ENCODE results near the gene PEAR1. TPM values are rescaled to one million over a fixed set of nuclear protein-coding genes. Genes with fewer than 3 reads are reported as not detected.

PEAR1 gene
- total RNA-seq, 4 donors from 2014 or later, result 4.3 to 11.2 (median 6.0) TPM

DNA sequence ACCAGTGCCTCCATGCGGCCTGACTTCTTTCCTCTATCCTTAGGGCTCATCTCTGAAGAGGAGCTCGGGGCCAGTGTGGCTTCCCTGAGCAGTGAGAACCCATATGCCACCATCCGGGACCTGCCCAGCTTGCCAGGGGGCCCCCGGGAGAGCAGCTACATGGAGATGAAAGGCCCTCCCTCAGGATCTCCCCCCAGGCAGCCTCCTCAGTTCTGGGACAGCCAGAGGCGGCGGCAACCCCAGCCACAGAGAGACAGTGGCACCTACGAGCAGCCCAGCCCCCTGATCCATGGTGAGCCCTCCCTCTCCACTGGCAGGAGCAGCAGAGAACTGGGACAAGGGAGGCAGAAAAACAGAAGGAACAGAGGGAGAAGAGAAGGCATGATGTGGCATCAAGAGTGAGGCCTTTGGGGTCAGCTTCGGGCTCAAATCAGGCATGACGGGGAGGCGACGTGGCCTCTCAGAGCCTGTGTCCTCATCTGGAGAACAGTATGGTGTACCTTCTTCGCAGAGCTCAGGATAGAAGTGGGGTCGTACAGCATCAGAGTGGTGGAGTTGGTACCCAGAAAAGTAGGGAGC lies 20.4 kb downstream of the PEAR1 start:
- Histone ChIP-seq H3K4me3 (no peak overlapping the region), H3K27ac (no peak overlapping the region), H3K9me3 (no peaks in the 10 kb centered on the region), H3K36me3 (no peaks in the 10 kb centered on the region), H3K27me3 (peaks cover 0 to 16% (median 0%) of the 10 kb centered on the region in 3 donors), H3K4me1 (no peaks in the 10 kb centered on the region)
- ATAC-seq (no peak), DNase-seq (no peak)
- TF ChIP-seq, protein P1, sequence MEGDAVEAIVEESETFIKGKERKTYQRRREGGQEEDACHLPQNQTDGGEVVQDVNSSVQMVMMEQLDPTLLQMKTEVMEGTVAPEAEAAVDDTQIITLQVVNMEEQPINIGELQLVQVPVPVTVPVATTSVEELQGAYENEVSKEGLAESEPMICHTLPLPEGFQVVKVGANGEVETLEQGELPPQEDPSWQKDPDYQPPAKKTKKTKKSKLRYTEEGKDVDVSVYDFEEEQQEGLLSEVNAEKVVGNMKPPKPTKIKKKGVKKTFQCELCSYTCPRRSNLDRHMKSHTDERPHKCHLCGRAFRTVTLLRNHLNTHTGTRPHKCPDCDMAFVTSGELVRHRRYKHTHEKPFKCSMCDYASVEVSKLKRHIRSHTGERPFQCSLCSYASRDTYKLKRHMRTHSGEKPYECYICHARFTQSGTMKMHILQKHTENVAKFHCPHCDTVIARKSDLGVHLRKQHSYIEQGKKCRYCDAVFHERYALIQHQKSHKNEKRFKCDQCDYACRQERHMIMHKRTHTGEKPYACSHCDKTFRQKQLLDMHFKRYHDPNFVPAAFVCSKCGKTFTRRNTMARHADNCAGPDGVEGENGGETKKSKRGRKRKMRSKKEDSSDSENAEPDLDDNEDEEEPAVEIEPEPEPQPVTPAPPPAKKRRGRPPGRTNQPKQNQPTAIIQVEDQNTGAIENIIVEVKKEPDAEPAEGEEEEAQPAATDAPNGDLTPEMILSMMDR (IDR thresholded peaks at IDR 0.05 in 4 of 5, conservative IDR thresholded peaks at IDR 0.05 in 1 of 5), result no peak
- no peak for TF ChIP-seq POLR2A (IDR thresholded peaks at IDR 0.05)
- in situ Hi-C loops (cut with MboI; ENCODE audit: low sequenced_read_pairs in 4 of 4), result no loop called here
- intact Hi-C loops (cut with DNase I; ENCODE audit: low total_unique reads), result loop anchor here (10.0 kb wide), 1 partner anchor 161 kb away; no protein-coding TSS in a partner anchor

DNA sequence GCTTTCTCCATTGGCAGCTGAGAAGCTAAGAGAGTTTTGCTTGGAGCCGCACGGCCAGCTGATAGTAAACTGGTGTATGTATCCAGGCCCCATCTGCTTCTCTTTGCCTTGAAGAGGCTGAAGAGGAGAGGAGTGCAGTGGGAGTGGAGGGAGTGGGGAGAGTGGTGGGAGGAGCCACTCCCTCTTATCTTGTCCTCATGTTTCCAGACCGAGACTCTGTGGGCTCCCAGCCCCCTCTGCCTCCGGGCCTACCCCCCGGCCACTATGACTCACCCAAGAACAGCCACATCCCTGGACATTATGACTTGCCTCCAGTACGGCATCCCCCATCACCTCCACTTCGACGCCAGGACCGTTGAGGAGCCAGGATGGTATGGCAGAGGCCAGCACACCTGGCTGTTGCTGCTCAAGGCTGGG lies 20.9 kb downstream of the PEAR1 start:
- no peak for ATAC-seq
- no peak for DNase-seq
- TF ChIP-seq, protein P1 (IDR thresholded peaks at IDR 0.05 in 4 of 5, conservative IDR thresholded peaks at IDR 0.05 in 1 of 5), result no peak
- TF ChIP-seq POLR2A (IDR thresholded peaks at IDR 0.05), result no peak
- intact Hi-C loops (cut with DNase I; ENCODE audit: low total_unique reads), result loop anchor here (10.0 kb wide), 1 partner anchor 160 kb away; no protein-coding TSS in a partner anchor
- H3K27ac ChIP-seq, result no peak overlapping the region
- no peaks in the 10 kb centered on the region for H3K9me3 ChIP-seq
- peaks cover 0 to 22% (median 0%) of the 10 kb centered on the region in 3 donors for H3K27me3 ChIP-seq
- H3K4me1 ChIP-seq, result no peaks in the 10 kb centered on the region
- no peak overlapping the region for H3K4me3 ChIP-seq
- in situ Hi-C loops (cut with MboI; ENCODE audit: low sequenced_read_pairs in 4 of 4), result no loop called here
- no peaks in the 10 kb centered on the region for H3K36me3 ChIP-seq

DNA sequence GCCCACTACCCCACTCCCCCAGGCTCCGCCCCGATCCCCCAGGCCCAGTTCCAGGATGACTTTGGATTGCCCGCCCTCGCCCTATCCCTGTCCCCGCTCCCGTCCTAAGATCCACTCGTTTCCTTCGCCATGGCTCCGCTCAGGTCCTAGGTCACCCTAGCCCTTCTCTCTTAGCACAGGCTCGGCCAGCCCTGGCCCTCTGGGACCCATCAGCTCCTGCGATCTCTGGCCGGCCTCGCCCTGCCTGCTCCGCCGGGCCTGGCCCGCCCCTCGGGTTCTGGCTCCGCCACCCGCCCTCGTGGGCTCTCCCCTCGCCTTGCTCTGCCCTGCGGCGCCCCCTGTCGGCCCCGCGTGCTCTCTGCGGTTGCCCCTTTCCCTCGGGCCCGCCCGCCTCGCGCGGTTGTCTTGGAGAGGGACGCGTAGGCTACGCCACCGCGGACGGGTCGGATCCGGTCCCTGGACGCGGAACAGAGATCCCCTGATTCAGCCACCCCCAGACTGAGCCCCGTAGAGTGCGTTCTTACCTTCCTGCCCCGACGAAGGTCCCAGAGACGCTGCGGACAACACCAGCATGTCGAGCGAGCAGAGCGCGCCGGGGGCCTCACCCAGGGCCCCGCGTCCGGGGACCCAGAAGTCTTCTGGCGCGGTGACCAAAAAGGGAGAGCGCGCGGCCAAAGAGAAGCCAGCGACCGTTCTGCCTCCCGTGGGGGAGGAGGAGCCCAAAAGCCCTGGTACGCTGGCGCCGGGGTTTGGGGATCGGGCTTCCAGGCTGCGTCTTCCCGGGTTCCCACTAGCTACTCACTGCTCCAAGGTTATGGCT lies 26.9 kb downstream of the PEAR1 start, which contains the start of gene LRRC71:
Gene LRRC71 (plus strand): TSS at position 400 of the 820 bp plus-strand sequence. CDS start 172 bp downstream, at position 572.
- peak within 1 kb of the TSS; percentile 12 to 32 (median 26) for H3K4me3 ChIP-seq
- in situ Hi-C loops (cut with MboI; ENCODE audit: low sequenced_read_pairs in 4 of 4), result no loop called here
- intact Hi-C loops (cut with DNase I; ENCODE audit: low total_unique reads), result loop anchor here (1.0 kb wide), 1 partner anchor 28 kb away; no protein-coding TSS in a partner anchor
- no peak within 1 kb of the TSS for H3K27ac ChIP-seq
- DNase-seq, result peak; percentile 20 to 53
- no peaks in the 10 kb centered on the region for H3K9me3 ChIP-seq
- TF ChIP-seq, protein P1 (IDR thresholded peaks at IDR 0.05 in 4 of 5, conservative IDR thresholded peaks at IDR 0.05 in 1 of 5), result peak; percentile 66 to 86 (median 81)
- TF ChIP-seq POLR2A (IDR thresholded peaks at IDR 0.05), result no peak
- ATAC-seq, result peak; percentile 79 to 84
- no peaks in the 10 kb centered on the region for H3K36me3 ChIP-seq
- H3K4me1 ChIP-seq, result peaks cover 0 to 11% of the 10 kb centered on the region in 2 donors
- peaks cover 50 to 70% (median 53%) of the 10 kb centered on the region in 3 donors for H3K27me3 ChIP-seq

DNA sequence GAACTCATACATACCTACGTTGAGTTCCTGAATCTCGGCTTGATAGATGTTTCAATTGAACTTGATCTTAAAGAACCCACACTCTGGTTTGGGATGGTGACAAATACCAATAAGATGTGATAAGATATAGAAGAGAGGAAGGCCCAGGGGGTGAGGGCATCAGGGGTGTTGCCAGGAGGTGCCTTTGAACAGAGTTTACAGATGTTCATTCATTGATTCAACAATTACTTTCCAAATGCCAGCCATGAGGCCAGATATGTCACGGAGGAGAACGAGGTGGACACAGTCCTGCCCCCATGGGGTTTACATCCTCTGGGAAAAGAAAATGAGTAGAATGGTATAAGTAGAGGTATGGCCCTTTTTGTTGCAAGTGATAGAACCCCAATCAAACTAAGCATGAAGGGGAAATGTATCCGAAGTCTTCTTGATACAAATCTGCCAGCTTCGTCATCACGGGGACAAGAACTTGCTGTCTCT lies 27.6 kb downstream of the PEAR1 start:
- Histone ChIP-seq H3K4me1 (peaks cover 0 to 11% of the 10 kb centered on the region in 2 donors), H3K4me3 (no peak overlapping the region), H3K27me3 (peaks cover 57 to 74% (median 57%) of the 10 kb centered on the region in 3 donors), H3K27ac (no peak overlapping the region), H3K36me3 (no peaks in the 10 kb centered on the region), H3K9me3 (no peaks in the 10 kb centered on the region)
- in situ Hi-C loops (cut with MboI; ENCODE audit: low sequenced_read_pairs in 4 of 4), result no loop called here
- intact Hi-C loops (cut with DNase I; ENCODE audit: low total_unique reads), result no loop called here
- ATAC-seq (no peak), DNase-seq (no peak)
- TF ChIP-seq POLR2A (IDR thresholded peaks at IDR 0.05), result no peak
- TF ChIP-seq, protein P1 (IDR thresholded peaks at IDR 0.05 in 4 of 5, conservative IDR thresholded peaks at IDR 0.05 in 1 of 5), result no peak
